NCI-H2107 (cell line): Measurements from ENCODE around the gene RAB3D.

Source experiments
- DNase-seq: peaks from one replicate; lab custom pipeline; 2025; lab: John Stamatoyannopoulos, UW

RAB3D gene

DNA sequence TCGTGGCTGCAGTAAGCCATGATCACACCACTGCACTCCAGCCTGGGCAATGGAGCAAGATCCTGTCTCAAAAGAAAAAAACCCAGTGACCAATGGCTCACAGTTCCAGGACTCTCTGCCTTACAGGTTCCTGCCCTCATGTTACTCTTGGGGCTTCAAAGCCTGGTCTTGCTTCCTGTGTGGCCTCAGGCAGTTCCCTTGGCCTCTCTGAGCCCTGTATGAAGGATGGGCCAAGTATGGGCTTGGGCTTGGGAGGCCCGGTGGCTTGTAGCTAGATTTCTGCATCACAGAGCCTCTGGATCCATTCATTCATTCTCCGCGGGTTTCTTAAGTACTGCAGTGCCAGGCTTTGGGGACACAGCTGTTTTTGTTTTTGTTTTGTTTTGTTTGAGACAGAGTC is 44.3 kb downstream of the RAB3D start:
- no peak for DNase-seq

DNA sequence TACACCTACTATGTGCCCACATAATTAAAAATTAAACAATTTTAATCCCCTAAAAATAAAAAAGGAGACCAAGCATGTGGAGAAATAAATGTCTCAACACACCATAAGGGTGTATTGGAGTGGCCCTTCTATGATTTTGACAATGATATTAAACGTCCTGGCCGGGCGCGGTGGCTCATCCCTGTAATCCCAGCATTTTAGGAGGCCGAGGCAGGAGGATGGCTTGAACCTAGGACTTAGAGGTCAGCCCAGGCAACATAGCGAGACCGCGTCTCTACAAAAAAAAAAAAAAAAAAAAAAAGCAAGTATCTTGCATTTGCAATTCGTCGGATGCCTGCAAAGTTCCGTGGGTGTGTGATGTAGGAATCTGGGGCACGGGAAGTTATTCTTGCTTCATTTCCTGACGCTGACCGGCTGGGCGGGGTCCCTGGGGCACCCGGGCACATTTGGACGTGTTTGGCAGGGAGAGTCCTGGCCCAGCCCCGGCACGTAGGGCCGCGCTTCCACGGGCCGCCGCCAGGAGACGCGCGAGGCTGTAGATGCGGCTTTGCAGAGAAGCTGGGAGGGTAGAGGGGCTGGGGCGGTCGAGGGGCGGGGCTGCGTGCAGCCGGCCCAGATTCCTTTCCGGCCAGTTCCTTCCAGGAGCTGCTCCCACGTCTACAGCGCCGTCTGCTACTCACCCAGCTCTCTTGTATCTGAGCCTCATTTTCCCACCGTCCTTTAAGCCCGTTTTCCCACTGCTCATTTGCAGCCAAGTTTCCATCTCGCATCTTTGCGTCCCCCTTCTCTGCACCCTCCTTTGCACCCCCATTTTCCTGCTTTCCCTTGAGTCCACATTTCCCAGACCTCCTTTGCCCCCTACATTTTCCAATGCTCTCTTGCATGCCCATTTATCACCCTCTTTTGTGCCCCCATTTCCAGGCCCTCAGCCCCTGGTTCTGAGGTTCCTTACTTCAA is 45.7 kb downstream of the RAB3D start:
- peak; percentile 36 for DNase-seq

DNA sequence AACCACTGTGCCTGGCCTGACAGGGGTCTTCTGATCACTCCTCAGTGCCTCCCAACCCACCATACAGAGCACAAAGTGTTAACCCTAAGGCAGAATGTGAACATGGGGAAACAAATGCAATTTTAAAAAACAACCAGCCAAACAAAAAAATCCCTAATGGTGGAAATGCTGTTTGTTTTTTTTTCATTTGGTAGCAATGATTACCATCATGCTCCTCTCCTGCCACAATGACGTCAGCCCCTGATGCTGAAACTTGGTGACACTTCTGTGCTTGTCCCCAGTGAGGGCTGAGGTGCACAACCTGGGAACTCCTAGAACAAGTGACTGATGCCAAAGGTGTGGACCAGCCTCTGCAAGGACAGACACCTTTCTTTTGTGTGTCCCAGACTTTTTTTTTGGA is 47.5 kb downstream of the RAB3D start:
- no peak for DNase-seq

DNA sequence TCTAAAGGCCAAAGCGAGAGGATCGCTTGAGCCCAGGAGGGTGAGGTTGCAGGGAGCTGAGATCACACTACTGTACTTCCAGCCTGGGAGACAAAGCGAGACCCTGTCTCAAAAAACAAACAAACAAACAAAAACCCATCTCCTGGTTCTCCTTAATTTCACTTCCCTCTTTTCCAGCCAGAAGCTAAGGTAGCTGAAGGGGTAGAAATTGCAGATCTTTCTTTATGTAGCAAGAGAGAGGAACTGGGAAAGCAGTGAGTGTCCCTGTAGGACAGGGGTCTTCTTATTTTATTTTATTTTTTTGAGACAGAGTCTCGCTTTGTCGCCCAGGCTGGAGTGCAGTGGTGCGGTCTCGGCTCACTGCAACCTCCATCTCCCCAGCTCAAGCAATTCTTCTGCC is 48.0 kb downstream of the RAB3D start:
- no peak for DNase-seq

DNA sequence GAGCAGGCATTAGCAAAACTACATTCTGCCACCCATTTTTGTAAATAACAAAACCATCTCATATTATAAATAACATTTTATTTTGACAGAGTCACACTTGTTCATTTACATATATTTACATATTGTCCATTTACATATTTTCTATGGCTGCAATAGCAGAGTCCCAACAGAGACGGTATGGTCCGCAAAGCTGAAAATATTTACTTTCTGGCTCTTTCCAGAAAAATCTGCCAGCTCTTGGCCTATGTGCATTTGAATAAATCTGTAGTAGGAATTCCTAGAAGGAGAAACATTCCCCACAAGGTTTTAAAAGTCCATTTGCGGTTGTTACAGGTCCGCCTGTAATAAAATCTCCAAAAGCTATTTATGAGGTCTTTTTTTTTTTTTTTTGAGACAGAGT is 49.2 kb downstream of the RAB3D start:
- no peak for DNase-seq

DNA sequence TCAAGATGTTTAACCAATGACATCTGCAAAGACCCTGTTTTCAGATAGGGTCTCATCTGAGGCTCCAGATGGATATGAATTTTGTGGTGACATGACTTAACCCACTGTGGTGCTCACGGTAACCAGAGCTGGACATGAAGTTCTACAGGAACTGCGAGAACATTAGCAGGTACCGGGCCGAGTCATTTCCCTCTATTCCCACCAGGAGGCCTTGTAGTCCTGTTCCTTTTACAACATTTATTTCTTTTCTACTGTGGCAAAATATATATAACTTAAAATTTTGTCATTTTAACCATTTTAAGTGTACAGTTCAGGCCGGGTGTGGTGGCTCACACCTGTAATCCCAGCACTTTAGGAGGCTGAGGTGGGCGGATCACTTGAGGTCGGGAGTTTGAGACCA is 51.1 kb downstream of the RAB3D start:
- DNase-seq = no peak

DNA sequence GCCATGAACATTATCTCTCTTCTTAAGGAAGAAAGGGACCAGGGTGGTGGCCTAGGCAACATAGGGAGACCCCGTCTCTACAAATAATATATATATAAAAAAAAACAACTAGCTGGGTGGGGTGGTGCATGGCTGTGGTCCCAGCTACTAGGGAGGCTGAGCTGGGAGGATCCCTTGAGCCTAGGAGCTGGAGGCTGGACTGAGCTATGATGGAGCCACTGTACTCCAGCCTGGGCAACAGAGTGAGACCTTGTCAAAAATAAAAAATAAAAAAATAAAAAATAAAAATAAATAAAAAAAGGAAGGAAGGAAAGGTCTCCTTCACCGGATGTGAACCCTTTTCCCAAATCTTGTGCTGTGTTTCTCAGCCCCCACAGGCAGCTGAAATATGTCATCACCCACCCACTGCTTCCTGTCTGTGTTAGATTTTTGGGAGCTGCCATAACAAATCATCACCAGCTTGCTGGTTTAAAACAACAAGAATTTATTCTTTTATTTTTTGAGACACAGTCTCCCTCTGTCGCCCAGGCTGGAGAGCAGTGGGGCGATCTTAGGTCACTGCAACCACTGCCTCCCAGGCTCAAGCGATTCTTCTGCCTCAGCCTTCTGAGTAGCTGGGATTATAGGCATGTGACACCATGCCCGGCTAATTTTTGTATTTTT is 53.0 kb downstream of the RAB3D start:
- no peak for DNase-seq

DNA sequence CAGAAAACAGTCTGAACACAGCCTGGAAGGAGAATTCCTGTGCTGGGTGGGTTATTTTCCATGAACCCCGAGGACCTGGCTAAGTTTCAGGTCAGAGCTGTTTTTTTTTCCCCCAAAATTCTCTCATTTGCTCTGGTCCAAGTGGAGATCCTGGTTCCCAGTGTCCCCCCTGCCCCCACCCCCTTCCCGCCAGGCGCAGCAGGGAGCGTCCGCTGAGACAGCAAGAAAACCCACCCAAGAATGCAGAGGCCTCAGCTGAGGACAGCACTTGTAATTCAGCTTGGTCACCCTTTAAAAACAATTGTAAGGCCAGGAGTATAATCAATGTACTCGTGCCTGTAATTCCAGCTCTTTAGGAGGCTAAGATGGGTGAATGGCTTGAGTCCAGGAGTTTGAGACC is 54.9 kb downstream of the RAB3D start:
- no peak for DNase-seq

DNA sequence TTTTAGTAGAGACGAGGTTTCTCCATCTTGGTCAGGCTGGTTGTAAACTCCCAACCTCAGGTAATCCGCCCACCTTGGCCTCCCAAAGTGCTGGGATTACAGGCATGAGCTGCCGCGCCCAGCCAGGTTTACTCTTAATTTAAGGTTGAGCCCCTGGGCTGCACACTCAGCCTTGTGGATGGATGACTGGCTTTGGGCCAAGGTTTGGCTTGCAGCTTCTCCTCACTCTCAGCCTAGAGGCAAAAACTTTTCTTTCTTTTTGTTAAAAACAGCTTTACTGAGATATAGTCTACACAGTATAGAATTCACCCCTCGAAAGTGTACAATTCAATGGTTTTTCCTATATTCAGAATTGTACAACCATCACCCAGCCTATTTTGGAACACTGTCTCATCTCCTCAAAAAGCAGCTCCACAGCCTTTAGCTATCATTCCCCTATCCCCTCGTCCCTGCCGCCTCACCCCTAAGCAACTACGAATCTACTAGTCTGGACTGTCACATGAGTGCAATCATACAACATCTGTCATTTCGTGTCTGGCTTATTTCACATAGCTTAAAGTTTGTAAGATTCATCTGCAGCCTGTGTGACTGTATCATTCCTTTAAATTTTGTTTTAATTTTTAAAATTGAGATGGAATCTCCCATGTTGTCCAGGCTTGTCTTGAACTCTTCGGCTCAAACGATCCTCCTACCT is 58.0 kb downstream of the RAB3D start:
- DNase-seq = no peak

DNA sequence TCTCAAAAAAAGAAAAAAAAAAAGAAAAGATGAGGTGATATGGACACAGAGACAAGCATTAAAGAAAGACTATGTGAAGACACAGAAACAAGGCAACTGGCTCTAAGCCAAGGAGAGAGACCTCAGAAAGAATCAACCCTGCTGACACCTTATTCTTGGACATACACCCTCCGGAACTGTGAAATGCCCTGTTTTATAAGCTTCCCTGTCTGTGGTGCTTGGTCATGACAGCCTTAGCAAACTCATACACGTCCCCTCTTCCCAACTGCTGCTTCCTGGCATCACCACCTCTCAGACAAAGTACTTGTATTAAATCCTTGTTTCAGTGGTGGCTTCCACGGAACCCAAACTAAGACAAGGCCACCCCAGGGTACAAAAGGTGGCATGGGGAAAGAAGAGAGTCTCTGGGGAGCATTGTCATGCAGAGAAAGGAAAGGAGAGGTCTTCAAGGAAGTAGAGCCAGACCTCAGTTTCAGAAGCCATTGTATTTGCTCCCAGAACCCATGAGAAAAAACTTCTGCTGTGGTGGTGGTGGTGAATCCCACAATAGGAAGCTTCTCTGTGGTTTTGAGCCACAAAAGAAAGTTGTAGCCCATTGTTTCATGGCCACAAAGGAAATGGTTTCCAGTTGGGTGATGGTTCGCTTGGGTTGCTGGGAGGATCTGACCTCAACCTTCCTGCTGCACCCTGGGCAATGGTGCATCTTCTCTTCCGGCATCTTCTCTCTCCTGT is 59.8 kb downstream of the RAB3D start:
- no peak for DNase-seq

DNA sequence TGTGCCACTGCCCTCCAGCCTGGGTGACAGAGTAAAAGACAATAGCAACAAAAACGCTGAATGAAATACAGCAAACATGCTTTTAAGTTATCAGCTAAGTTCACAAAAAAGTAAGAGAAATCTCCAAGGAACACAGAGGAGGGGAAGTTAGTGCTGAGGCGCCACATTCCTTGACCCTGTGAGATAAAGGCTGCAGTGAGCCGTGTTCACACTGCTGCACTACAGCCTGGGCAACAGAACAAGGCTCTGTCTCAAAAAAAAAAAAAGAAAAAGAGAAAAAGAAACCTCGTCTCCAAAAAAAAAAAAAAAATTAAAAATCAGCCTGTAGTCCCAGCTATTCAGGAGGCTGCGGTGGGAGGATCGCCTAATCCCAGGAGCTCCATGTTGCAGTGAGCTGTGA is 60.8 kb downstream of the RAB3D start:
- no peak for DNase-seq

DNA sequence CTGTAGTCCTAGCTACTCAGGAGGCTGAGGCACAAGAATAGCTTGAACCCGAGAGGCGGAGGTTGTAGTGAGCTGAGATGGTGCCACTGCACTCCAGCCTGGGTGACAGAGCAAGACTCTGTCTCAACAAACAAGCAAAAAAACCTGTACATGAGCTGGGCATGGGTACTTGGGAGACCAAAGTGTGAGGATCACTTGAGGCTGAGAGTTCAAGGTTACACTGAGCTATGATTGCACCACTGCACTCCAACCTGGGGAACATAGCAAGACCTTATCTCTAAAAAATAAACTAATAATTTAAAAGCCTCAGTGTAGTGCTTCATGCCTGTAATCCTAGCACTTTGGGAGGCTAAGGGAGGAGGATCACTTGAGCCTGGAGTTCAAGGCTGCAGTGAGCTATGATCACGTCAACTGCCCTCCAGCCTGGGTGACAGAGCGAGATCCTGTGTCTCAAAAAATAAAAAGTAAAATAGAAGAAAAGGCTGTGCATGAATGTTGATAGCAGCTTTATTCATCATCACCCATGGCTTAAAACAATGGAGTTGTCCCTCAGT is 64.8 kb downstream of the RAB3D start:
- no peak for DNase-seq

DNA sequence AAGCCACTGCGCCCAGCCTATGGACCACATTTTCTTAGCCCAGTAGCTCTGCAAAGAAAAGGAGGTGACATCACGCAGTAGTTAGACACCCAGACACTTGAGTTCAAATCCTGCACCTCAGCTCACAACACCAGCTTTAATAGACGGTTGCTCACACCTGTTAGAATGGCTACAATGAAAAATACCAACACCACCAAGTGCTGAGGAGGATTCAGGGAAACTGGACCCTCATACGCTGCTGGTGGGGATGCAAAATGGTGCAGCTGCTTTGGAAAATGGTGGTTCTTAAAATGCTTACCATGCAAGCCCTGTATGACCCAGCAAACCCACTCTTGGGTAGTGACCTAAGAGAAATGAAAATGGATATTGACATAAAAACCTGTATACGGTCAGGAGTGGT is 65.5 kb downstream of the RAB3D start:
- DNase-seq = no peak

DNA sequence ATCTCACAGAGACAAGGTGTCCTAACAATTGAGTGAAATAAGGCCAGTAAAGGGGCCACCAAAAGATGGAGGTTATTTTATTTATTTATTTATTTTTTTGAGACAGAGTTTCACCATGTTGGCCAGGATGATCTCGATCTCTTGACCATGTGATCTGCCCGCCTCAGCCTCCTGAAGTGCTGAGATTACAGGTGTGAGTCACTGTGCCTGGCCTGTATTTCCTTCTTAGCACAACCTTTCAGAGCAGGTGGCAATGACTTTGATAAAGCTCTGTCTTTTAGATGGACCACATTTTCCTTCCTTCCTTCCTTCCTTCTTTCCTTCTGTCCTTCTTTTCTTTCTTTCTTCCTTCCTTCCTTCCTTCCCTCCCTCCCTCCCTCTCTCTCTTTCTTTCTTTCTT is 66.2 kb downstream of the RAB3D start:
- DNase-seq = no peak
